ENCODE measurements around the gene C1orf56. TPM values are rescaled to one million over a fixed set of nuclear protein-coding genes. Genes with fewer than 3 reads are reported as not detected.
A peak's percentile ranks its signal among the peaks of the same experiment; 100 is the strongest.

Gene C1orf56
- total RNA-seq, 1 donor, result 5.4 TPM

DNA sequence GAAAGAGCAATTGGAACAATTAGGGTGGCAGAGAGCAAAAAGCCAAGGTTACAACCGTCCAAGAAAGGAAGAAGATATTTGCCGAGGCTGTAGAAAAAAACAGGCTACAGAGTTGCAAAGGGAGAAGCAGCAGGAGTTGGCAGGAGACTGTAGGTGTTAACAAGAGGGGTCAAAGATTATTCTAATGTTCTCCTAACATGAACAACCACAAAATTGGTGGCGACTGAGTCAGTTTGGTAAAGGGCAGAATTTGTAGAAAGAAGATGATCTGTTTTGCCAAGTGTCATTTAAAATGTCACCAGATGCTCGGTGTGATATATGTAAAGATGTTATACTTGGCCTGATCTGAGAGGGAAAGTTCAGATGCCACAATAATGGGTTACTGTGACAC, 39.7 kb upstream of the C1orf56 start:
- Histone ChIP-seq H3K4me3 (ENCODE audit: insufficient read depth, low read length) (peak overlapping the region; percentile 99), H3K79me2 (ENCODE audit: insufficient read depth, low read length) (peaks cover 30% of the 10 kb centered on the region), H3K4me1 (ENCODE audit: insufficient read depth, low read length) (peaks cover 39% of the 10 kb centered on the region), H4K20me1 (ENCODE audit: insufficient read depth, low read length) (no peaks in the 10 kb centered on the region), H3K36me3 (ENCODE audit: insufficient read depth, low read length) (no peaks in the 10 kb centered on the region), H3K9me3 (ENCODE audit: low read depth, low read length) (no peaks in the 10 kb centered on the region), H2AFZ (ENCODE audit: low read length) (peak overlapping the region; percentile 82), H3K4me2 (ENCODE audit: insufficient read depth, low read length) (peak overlapping the region; percentile 92), H3K27me3 (ENCODE audit: insufficient read depth, low read length) (no peaks in the 10 kb centered on the region), H3K27ac (ENCODE audit: low read depth, low read length) (peak overlapping the region; percentile 91)
- TF ChIP-seq, protein P1, sequence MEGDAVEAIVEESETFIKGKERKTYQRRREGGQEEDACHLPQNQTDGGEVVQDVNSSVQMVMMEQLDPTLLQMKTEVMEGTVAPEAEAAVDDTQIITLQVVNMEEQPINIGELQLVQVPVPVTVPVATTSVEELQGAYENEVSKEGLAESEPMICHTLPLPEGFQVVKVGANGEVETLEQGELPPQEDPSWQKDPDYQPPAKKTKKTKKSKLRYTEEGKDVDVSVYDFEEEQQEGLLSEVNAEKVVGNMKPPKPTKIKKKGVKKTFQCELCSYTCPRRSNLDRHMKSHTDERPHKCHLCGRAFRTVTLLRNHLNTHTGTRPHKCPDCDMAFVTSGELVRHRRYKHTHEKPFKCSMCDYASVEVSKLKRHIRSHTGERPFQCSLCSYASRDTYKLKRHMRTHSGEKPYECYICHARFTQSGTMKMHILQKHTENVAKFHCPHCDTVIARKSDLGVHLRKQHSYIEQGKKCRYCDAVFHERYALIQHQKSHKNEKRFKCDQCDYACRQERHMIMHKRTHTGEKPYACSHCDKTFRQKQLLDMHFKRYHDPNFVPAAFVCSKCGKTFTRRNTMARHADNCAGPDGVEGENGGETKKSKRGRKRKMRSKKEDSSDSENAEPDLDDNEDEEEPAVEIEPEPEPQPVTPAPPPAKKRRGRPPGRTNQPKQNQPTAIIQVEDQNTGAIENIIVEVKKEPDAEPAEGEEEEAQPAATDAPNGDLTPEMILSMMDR (IDR thresholded peaks at IDR 0.05; ENCODE audit: extremely low read depth, low read depth, low read length), result no peak
- no peak for DNase-seq (ENCODE audit: insufficient read length, low spot score, missing footprints)

DNA sequence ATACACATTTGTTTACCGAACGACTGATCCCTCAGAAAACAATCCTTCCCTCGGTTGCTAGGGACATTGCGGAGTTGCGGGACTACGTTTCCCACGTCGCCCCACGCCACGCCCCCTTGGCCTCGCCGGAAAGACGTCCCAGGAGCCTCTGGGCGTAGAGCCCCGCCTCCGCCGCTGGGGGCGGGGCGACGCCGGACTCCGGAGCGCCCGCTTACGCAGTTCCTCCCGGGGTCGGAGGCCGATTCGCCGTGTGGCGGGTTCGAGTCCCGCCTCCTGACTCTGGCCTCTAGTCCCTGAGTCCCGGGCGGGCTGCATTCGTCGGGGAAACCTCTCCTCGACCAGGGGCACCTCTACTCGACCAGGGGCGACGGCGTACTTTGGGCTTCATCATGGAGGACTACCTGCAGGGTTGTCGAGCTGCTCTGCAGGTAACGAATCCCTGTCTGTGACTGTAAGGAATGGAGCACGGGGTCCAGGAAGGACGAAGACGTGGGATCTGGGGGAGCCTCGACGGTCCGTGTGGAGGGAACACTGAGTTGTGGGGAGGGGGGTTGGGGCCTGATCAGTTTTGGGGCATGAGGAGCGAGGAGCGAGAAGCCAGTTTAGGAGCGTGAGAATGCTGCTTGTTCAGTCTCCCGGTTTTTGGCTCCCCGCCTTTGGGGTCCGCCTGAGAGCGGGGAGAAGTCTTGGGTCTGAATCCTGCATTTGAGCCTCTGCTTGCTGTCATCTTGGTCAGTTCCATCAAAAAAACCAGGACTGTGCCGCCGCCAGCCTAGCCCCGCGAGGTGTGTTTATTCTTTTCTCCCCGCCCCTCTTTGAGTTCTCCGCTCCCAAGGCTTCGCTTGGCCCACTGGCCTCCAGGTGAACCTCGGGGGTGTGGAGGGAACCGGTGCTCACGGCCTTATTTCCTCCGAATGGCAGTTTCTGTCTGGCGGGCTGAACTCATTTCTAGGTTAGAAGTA, 39.0 kb upstream of the C1orf56 start, which contains the start of gene PRUNE1:
Gene PRUNE1 (plus strand): TSS at position 206 of the 962 bp plus-strand sequence. CDS start 184 bp downstream, at position 390.
- Histone ChIP-seq H4K20me1 (ENCODE audit: insufficient read depth, low read length) (no peaks in the 10 kb centered on the region), H3K27ac (ENCODE audit: low read depth, low read length) (peak within 1 kb of the TSS; percentile 91), H3K9me3 (ENCODE audit: low read depth, low read length) (no peaks in the 10 kb centered on the region), H3K4me3 (ENCODE audit: insufficient read depth, low read length) (peak within 1 kb of the TSS; percentile 99), H2AFZ (ENCODE audit: low read length) (peak within 1 kb of the TSS; percentile 99), H3K27me3 (ENCODE audit: insufficient read depth, low read length) (no peaks in the 10 kb centered on the region), H3K79me2 (ENCODE audit: insufficient read depth, low read length) (peaks cover 30% of the 10 kb centered on the region), H3K4me2 (ENCODE audit: insufficient read depth, low read length) (peak within 1 kb of the TSS; percentile 92), H3K4me1 (ENCODE audit: insufficient read depth, low read length) (peaks cover 46% of the 10 kb centered on the region), H3K36me3 (ENCODE audit: insufficient read depth, low read length) (no peaks in the 10 kb centered on the region)
- DNase-seq (ENCODE audit: insufficient read length, low spot score, missing footprints), result peak; percentile 97
- TF ChIP-seq, protein P1 (IDR thresholded peaks at IDR 0.05; ENCODE audit: extremely low read depth, low read depth, low read length), result no peak

DNA sequence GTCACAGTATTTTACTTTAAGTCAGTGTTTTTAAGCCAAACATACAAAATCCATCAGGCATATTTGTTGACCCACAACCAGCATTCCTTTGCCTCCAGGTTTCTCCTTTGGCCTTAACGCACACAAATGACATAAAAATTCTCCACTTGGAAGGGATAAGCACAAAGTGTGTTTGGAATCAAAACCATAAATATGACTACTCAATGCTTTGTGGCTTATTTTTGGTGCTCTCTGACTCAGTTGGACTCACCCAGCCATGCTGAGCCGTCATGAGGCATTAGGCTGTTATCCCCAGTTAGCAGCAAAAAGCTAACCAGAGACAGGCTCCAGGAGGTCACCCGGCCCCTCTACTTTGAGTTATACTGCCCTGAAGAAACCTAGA, 38.4 kb upstream of the C1orf56 start:
- H3K4me2 ChIP-seq (ENCODE audit: insufficient read depth, low read length), result peak overlapping the region; percentile 92
- H3K4me1 ChIP-seq (ENCODE audit: insufficient read depth, low read length), result peaks cover 49% of the 10 kb centered on the region
- H3K4me3 ChIP-seq (ENCODE audit: insufficient read depth, low read length), result peak overlapping the region; percentile 99
- H3K9me3 ChIP-seq (ENCODE audit: low read depth, low read length), result no peaks in the 10 kb centered on the region
- H2AFZ ChIP-seq (ENCODE audit: low read length), result peak overlapping the region; percentile 99
- no peaks in the 10 kb centered on the region for H4K20me1 ChIP-seq (ENCODE audit: insufficient read depth, low read length)
- TF ChIP-seq, protein P1 (IDR thresholded peaks at IDR 0.05; ENCODE audit: extremely low read depth, low read depth, low read length), result no peak
- H3K79me2 ChIP-seq (ENCODE audit: insufficient read depth, low read length), result peaks cover 30% of the 10 kb centered on the region
- H3K27me3 ChIP-seq (ENCODE audit: insufficient read depth, low read length), result no peaks in the 10 kb centered on the region
- peak overlapping the region; percentile 91 for H3K27ac ChIP-seq (ENCODE audit: low read depth, low read length)
- H3K36me3 ChIP-seq (ENCODE audit: insufficient read depth, low read length), result no peaks in the 10 kb centered on the region
- DNase-seq (ENCODE audit: insufficient read length, low spot score, missing footprints), result peak; percentile 82

Measured in osteoblast (primary cell).